ENCODE results near the gene IFITM2. TPM values are rescaled to one million over a fixed set of nuclear protein-coding genes. Genes with fewer than 3 reads are reported as not detected.

IFITM2 gene
- total and polyA plus RNA-seq, 2 donors (not counting 1 experiment from before 2014, with no cell fraction given): 51.2 to 714 TPM

DNA sequence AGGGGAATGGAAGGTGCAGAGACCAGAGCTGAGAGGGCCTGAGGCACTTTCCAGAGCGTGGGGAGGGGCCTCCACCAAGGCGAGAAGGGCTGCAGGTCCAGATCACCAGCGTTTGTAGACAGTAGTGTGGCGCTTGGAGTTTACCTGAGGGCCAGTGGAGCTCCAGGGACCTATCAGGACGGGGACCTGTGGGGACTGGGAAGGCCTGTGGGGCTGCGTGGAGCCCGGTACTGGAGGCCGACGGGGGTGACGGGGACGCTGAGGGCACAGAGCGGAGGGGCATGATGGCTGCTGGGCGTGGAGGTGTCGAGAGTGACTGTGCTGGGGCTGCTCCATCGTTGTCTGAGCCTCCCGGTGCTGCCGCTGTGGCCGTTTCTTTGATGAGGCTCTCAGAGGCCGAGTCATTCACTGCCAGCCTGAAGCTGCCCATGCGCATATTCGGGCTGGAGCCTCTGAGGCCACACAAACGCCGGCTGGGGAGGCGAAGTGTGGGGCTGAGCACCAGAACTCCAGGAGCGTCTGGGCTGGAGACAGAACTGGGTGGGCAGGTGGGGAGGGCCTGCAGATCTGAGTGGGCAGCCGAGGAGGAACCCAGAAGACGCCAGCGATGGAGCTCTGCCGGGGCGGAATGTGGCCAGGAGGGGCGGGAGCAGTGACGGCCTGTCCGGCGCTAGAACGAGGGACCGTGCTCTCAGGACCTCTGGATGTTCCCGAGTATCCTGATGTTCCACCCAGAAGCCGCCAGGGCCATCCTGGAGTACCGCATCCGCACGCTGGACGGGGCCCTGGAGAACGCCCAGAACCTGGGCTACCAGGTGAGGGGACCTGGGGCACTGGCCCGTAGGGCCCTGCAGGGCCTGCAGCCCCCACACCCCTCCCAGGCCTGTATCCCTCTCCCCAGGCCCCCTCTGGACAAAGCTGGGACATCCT lies 16.1 kb upstream of the IFITM2 start:
- Histone ChIP-seq H3K27ac (ENCODE audit: insufficient read depth, low read length) (no peak overlapping the region), H3K79me2 (ENCODE audit: control insufficient read depth, insufficient read depth, low read length) (no peaks in the 10 kb centered on the region), H3K36me3 (ENCODE audit: control insufficient read depth, insufficient read depth, low read length) (no peaks in the 10 kb centered on the region), H2AFZ (ENCODE audit: low read length) (no peak overlapping the region), H3K9ac (ENCODE audit: insufficient read depth, low read length) (no peak overlapping the region), H3K27me3 (ENCODE audit: control insufficient read depth, insufficient read depth, low read length) (peaks cover 9% of the 10 kb centered on the region), H3K4me2 (ENCODE audit: extremely low read depth, insufficient read depth, low read length) (no peak overlapping the region), H4K20me1 (ENCODE audit: control insufficient read depth, extremely low read depth, insufficient read depth, low read length) (no peaks in the 10 kb centered on the region), H3K4me3 (replicated peaks in 1 of 4; ENCODE audit: control extremely low read depth in 1 of 4, insufficient read depth in 1 of 4, low read depth in 3 of 4, low read length in 4 of 4) (no peak overlapping the region), H3K9me3 (ENCODE audit: control insufficient read depth, insufficient read depth, low read depth, low read length) (no peaks in the 10 kb centered on the region), H3K4me1 (ENCODE audit: control insufficient read depth, extremely low read depth, insufficient read depth, low read length) (no peaks in the 10 kb centered on the region)
- TF ChIP-seq EZH2 (IDR thresholded peaks at IDR 0.05; ENCODE audit: low read length, missing control alignments): no peak
- TF ChIP-seq, protein P1, sequence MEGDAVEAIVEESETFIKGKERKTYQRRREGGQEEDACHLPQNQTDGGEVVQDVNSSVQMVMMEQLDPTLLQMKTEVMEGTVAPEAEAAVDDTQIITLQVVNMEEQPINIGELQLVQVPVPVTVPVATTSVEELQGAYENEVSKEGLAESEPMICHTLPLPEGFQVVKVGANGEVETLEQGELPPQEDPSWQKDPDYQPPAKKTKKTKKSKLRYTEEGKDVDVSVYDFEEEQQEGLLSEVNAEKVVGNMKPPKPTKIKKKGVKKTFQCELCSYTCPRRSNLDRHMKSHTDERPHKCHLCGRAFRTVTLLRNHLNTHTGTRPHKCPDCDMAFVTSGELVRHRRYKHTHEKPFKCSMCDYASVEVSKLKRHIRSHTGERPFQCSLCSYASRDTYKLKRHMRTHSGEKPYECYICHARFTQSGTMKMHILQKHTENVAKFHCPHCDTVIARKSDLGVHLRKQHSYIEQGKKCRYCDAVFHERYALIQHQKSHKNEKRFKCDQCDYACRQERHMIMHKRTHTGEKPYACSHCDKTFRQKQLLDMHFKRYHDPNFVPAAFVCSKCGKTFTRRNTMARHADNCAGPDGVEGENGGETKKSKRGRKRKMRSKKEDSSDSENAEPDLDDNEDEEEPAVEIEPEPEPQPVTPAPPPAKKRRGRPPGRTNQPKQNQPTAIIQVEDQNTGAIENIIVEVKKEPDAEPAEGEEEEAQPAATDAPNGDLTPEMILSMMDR (conservative IDR thresholded peaks at IDR 0.05 in 1 of 2, IDR thresholded peaks at IDR 0.05 in 1 of 2; ENCODE audit: low read depth in 1 of 2, low read length in 2 of 2): no peak
- DNase-seq (ENCODE audit: low read depth in 2 of 2): no peak

DNA sequence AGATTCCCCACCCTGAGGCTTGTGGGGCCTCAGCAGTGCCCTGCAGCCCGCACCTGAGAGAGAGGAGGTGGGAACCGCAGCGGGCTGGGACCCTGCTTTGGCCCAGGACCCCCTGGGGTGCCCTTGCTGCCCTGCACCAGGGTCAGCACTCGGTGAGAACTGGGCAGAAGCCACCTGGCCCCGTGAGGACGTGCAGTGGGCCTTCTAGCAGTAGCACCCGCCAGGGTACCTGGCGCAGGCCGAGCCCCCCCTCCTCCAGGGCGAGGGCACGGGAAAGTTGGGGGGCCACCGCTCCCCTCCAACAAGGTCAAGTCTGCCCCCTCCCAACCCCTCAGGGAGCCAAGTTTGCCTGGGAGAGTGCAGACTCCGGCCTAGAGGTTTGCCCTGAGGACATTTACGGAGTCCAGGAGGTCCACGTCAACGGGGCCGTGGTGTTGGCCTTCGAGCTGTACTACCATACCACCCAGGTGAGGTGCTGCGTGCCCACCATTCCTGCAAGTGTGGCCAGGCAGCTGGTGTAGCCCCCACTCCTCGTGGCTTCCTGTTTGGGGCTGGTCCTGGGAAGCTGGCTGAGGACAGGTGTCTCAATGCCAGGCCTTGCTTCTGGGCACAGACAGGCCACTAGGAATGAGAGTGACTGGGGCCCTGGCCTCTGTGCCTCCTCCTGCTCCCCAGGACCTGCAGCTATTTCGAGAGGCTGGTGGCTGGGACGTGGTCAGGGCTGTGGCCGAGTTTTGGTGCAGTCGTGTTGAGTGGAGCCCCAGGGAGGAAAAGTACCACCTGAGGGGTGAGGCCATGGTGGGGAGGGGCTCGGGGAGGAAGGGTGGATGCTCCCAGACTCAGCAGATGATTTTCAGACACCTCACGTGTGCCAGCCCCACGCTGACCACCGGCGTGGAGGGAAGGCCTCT lies 15.2 kb upstream of the IFITM2 start:
- H3K79me2 ChIP-seq (ENCODE audit: control insufficient read depth, insufficient read depth, low read length): no peaks in the 10 kb centered on the region
- no peak overlapping the region for H3K4me2 ChIP-seq (ENCODE audit: extremely low read depth, insufficient read depth, low read length)
- H3K4me1 ChIP-seq (ENCODE audit: control insufficient read depth, extremely low read depth, insufficient read depth, low read length): no peaks in the 10 kb centered on the region
- no peaks in the 10 kb centered on the region for H4K20me1 ChIP-seq (ENCODE audit: control insufficient read depth, extremely low read depth, insufficient read depth, low read length)
- no peaks in the 10 kb centered on the region for H3K36me3 ChIP-seq (ENCODE audit: control insufficient read depth, insufficient read depth, low read length)
- no peak for DNase-seq (ENCODE audit: low read depth in 2 of 2)
- H3K27ac ChIP-seq (ENCODE audit: insufficient read depth, low read length): no peak overlapping the region
- TF ChIP-seq, protein P1 (conservative IDR thresholded peaks at IDR 0.05 in 1 of 2, IDR thresholded peaks at IDR 0.05 in 1 of 2; ENCODE audit: low read depth in 1 of 2, low read length in 2 of 2): no peak
- TF ChIP-seq EZH2 (IDR thresholded peaks at IDR 0.05; ENCODE audit: low read length, missing control alignments): no peak
- no peaks in the 10 kb centered on the region for H3K9me3 ChIP-seq (ENCODE audit: control insufficient read depth, insufficient read depth, low read depth, low read length)
- H3K27me3 ChIP-seq (ENCODE audit: control insufficient read depth, insufficient read depth, low read length): peaks cover 9% of the 10 kb centered on the region
- H3K9ac ChIP-seq (ENCODE audit: insufficient read depth, low read length): no peak overlapping the region
- no peak overlapping the region for H3K4me3 ChIP-seq (replicated peaks in 1 of 4; ENCODE audit: control extremely low read depth in 1 of 4, insufficient read depth in 1 of 4, low read depth in 3 of 4, low read length in 4 of 4)
- no peak overlapping the region for H2AFZ ChIP-seq (ENCODE audit: low read length)

DNA sequence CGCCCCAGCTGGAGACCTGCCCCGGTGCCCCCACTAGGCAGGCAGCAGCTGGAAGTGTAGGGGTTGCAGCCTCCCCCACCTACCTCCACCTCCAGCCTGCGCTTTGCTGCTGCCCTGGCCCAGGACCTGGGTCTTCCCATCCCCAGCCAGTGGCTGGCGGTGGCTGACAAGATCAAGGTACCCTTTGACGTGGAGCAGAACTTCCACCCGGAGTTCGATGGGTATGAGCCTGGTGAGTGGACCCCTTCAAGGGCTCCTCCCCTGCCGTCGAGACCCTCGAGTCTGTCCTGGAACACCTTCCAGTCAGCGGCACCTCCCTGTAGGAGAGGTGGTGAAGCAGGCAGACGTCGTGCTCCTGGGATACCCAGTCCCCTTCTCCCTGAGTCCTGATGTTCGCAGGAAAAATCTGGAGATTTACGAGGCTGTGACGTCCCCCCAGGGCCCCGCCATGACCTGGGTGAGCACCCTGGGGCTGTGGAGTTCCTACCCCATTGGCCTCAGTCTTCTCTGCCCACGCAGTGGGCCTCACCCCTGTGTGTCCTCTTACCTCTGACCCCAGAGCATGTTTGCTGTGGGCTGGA lies 14.3 kb upstream of the IFITM2 start:
- no peak overlapping the region for H2AFZ ChIP-seq (ENCODE audit: low read length)
- no peak overlapping the region for H3K4me2 ChIP-seq (ENCODE audit: extremely low read depth, insufficient read depth, low read length)
- H3K9ac ChIP-seq (ENCODE audit: insufficient read depth, low read length): no peak overlapping the region
- no peaks in the 10 kb centered on the region for H3K79me2 ChIP-seq (ENCODE audit: control insufficient read depth, insufficient read depth, low read length)
- no peak for TF ChIP-seq EZH2 (IDR thresholded peaks at IDR 0.05; ENCODE audit: low read length, missing control alignments)
- TF ChIP-seq, protein P1 (conservative IDR thresholded peaks at IDR 0.05 in 1 of 2, IDR thresholded peaks at IDR 0.05 in 1 of 2; ENCODE audit: low read depth in 1 of 2, low read length in 2 of 2): no peak
- H3K4me3 ChIP-seq (replicated peaks in 1 of 4; ENCODE audit: control extremely low read depth in 1 of 4, insufficient read depth in 1 of 4, low read depth in 3 of 4, low read length in 4 of 4): no peak overlapping the region
- no peaks in the 10 kb centered on the region for H3K36me3 ChIP-seq (ENCODE audit: control insufficient read depth, insufficient read depth, low read length)
- DNase-seq (ENCODE audit: low read depth in 2 of 2): no peak
- peaks cover 3% of the 10 kb centered on the region for H3K4me1 ChIP-seq (ENCODE audit: control insufficient read depth, extremely low read depth, insufficient read depth, low read length)
- peaks cover 3% of the 10 kb centered on the region for H3K27me3 ChIP-seq (ENCODE audit: control insufficient read depth, insufficient read depth, low read length)
- H3K27ac ChIP-seq (ENCODE audit: insufficient read depth, low read length): no peak overlapping the region
- H4K20me1 ChIP-seq (ENCODE audit: control insufficient read depth, extremely low read depth, insufficient read depth, low read length): no peaks in the 10 kb centered on the region
- no peaks in the 10 kb centered on the region for H3K9me3 ChIP-seq (ENCODE audit: control insufficient read depth, insufficient read depth, low read depth, low read length)

Measured in fibroblast of lung (primary cell).